ENCODE measurements around the gene UTS2B. TPM values are rescaled to one million over a fixed set of nuclear protein-coding genes. Genes with fewer than 3 reads are reported as not detected.

Gene UTS2B
- polyA plus RNA-seq, 1 of the 3 experiments (the other 2 are of a cell fraction) = 0.03 TPM

GRCh38 chr3:191369616-191370010, 39.3 kb upstream of the UTS2B start:
- ChIA-PET POLR2A (no interaction called here), CTCF (no interaction called here)
- Histone ChIP-seq H3K4me3 (ENCODE audit: low read depth in 2 of 2, low read length in 1 of 2) (no peak overlapping the region), H2AFZ (ENCODE audit: low read depth) (no peak overlapping the region), H3K27ac (ENCODE audit: low read depth in 2 of 2, low read length in 1 of 2) (peak overlapping the region in 1 of 2 experiments; percentile 14; a peak in 1 of 4 replicates), H3K4me2 (no peak overlapping the region), H3F3A (replicated peaks; ENCODE audit: insufficient read depth) (no peaks in the 10 kb centered on the region), H3K9me2 (no peaks in the 10 kb centered on the region), H3K9ac (no peak overlapping the region), H3K4me1 (ENCODE audit: control insufficient read depth in 1 of 2, insufficient read depth in 2 of 2, low read depth in 1 of 2, low read length in 1 of 2) (peaks cover 0 to 8% of the 10 kb centered on the region in 2 experiments; a peak in 2 of 4 replicates), H3K9me3 (no peaks in the 10 kb centered on the region), H3K79me2 (ENCODE audit: insufficient read depth) (no peaks in the 10 kb centered on the region; the same call in 1 of the 2 replicates), H3K27me3 (ENCODE audit: insufficient read depth) (no peaks in the 10 kb centered on the region), H3K36me3 (replicated peaks in 1 of 2; ENCODE audit: control insufficient read depth in 1 of 2, insufficient read depth in 2 of 2, low read length in 1 of 2) (peaks cover 56 to 66% of the 10 kb centered on the region in 2 experiments), H4K20me1 (ENCODE audit: insufficient read depth) (no peaks in the 10 kb centered on the region)
- no peak for DNase-seq
- TF ChIP-seq EP300 (IDR thresholded peaks at IDR 0.05; ENCODE audit: borderline replicate concordance in 1 of 2, low read depth in 1 of 2, low read length in 1 of 2) = no peak
- no peak for TF ChIP-seq TAF1 (IDR thresholded peaks at IDR 0.05; ENCODE audit: borderline replicate concordance, low read depth, low read length)
- peak; percentile 42; the same call in 1 of the 2 replicates for TF ChIP-seq RCOR1 (IDR thresholded peaks at IDR 0.05; ENCODE audit: low read length)
- no peak for TF ChIP-seq PBX3 (IDR thresholded peaks at IDR 0.05)
- TF ChIP-seq NRF1 (IDR thresholded peaks at IDR 0.05; ENCODE audit: low read depth, low read length) = no peak
- no peak for TF ChIP-seq CTCF (IDR thresholded peaks at IDR 0.05)
- WGBS (ENCODE audit: low lambda C conversion rate) = 84% methylated on average over 2 of the region's 2 CpGs

- no peak for DNase-seq
- no peak overlapping the region for H2AFZ ChIP-seq (ENCODE audit: low read depth)
- H3K79me2 ChIP-seq (ENCODE audit: insufficient read depth) = no peaks in the 10 kb centered on the region; the same call in 1 of the 2 replicates
- no peaks in the 10 kb centered on the region for H3K9me3 ChIP-seq
- H4K20me1 ChIP-seq (ENCODE audit: insufficient read depth) = no peaks in the 10 kb centered on the region
- ChIA-PET CTCF (interaction anchor here (1.3 kb wide), 1 partner anchor 11 kb away, joined by 6 read pairs; no protein-coding TSS in a partner anchor), POLR2A (no interaction called here)
- H3K4me1 ChIP-seq (ENCODE audit: control insufficient read depth in 1 of 2, insufficient read depth in 2 of 2, low read depth in 1 of 2, low read length in 1 of 2) = peaks cover 0 to 8% of the 10 kb centered on the region in 2 experiments; a peak in 3 of 4 replicates
- no peaks in the 10 kb centered on the region for H3K9me2 ChIP-seq
- H3K27me3 ChIP-seq (ENCODE audit: insufficient read depth) = no peaks in the 10 kb centered on the region
- peak overlapping the region in 1 of 2 experiments; percentile 28; a peak in 1 of 4 replicates for H3K27ac ChIP-seq (ENCODE audit: low read depth in 2 of 2, low read length in 1 of 2)
- no peaks in the 10 kb centered on the region for H3F3A ChIP-seq (replicated peaks; ENCODE audit: insufficient read depth)
- no peak overlapping the region for H3K4me3 ChIP-seq (ENCODE audit: low read depth in 2 of 2, low read length in 1 of 2)
- WGBS (ENCODE audit: low lambda C conversion rate) = 94% methylated on average over 5 of the region's 5 CpGs
- H3K4me2 ChIP-seq = no peak overlapping the region
- H3K9ac ChIP-seq = no peak overlapping the region
- H3K36me3 ChIP-seq (replicated peaks in 1 of 2; ENCODE audit: control insufficient read depth in 1 of 2, insufficient read depth in 2 of 2, low read length in 1 of 2) = peaks cover 59 to 67% of the 10 kb centered on the region in 2 experiments
- no peak for TF ChIP-seq POLR2AphosphoS5 (IDR thresholded peaks at IDR 0.05; ENCODE audit: low read depth, low read length)
- no peak for TF ChIP-seq CTCF (IDR thresholded peaks at IDR 0.05)
- no peak for TF ChIP-seq GATA2 (CRISPR knock-in tag; IDR thresholded peaks at IDR 0.05)
- TF ChIP-seq RAD21 (IDR thresholded peaks at IDR 0.05; ENCODE audit: low read length) = no peak
- TF ChIP-seq EP300 (IDR thresholded peaks at IDR 0.05; ENCODE audit: borderline replicate concordance in 1 of 2, low read depth in 1 of 2, low read length in 1 of 2) = no peak
- TF ChIP-seq FOSL2 (IDR thresholded peaks at IDR 0.05; ENCODE audit: borderline replicate concordance, low read depth) = no peak
- TF ChIP-seq TEAD4 (IDR thresholded peaks at IDR 0.05; ENCODE audit: borderline replicate concordance, insufficient read depth) = no peak
- TF ChIP-seq NFIC (IDR thresholded peaks at IDR 0.05; ENCODE audit: borderline replicate concordance) = no peak
- TF ChIP-seq TCF12 (IDR thresholded peaks at IDR 0.05) = no peak
- no peak for TF ChIP-seq CHD2 (IDR thresholded peaks at IDR 0.05; ENCODE audit: low read length, partially characterized antibody)
- no peak for TF ChIP-seq YY1 (IDR thresholded peaks at IDR 0.05; ENCODE audit: low read depth)
- TF ChIP-seq EZH2phosphoT487 (IDR thresholded peaks at IDR 0.05; ENCODE audit: borderline replicate concordance, low read depth) = no peak
- no peak for TF ChIP-seq RFX5 (IDR thresholded peaks at IDR 0.05; ENCODE audit: low read length)
- no peak for TF ChIP-seq RCOR1 (IDR thresholded peaks at IDR 0.05; ENCODE audit: low read length)
- no peak for TF ChIP-seq USF2 (IDR thresholded peaks at IDR 0.05; ENCODE audit: borderline replicate concordance, low read depth, low read length)
- TF ChIP-seq SMC3 (IDR thresholded peaks at IDR 0.05; ENCODE audit: low read depth, low read length) = no peak
These were observed 38.7 kb upstream of the UTS2B start for GRCh38 chr3:191368755-191369615.
